HG03460 (cell line): ENCODE data around the gene RAD18.

Source experiments
- ATAC-seq: cut with Tn5 transposase; IDR thresholded peaks from one replicate; pipeline ENCODE4 v1.9.1; 2021; ENCODE audit not compliant: unreplicated experiment

RAD18 gene

DNA sequence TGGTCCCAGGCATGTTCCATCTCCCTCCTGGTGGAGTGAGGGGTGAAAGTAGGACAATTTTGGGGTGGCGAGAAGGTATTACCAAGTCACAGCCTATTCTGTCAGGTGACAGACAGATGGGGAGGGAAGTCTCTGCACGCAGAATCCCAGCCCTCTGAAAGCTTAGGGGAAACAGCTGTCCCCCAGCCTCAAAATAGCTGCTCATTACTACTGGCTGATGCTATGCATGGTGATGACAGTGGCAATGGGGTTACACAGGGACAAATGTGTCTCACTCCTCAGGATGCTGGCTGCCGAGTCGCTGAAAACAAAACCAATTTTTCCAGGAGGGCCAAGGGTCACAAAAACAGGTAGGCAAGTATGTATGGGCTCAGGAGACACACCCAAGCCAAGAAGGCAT lies 125.0 kb downstream of the RAD18 start:
- ATAC-seq, result no peak

DNA sequence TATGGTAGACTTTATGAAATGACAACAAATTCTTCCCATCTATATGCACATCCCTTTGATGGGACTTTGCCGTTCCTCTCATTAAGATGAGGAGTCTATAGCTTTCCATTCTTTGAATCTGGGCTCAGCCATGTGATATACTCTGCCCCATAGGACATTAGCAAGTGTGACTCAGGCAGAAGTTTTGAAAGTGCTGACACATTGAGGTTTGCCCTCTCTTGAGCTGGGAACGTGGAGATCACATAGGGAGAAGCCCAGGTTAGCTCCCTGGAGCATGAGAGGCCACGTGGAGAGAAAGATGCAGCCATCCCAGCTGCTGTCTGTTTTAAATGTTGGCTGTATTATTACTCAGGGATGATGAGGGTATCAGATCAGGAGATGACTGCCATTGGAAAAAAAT lies 126.1 kb downstream of the RAD18 start:
- ATAC-seq, result no peak

DNA sequence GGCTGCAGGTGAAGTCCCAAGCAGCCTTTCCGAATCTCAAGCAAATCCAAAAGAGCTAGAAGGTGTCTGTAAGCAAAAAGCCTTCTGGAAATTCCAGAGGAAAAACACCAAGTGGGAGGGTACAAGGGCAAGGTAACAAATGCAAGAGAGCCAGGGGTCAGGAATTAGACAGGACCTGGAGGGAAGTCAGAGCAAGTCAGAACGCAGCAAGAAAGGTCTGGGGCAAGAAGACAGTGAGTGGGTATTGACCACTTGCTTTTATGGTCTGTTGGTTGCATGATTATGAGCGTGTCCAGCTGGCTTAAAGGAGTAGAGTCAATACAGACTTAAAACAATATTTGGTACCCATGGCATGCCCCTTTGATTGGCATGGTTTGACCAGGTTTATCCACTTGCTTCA lies 127.2 kb downstream of the RAD18 start:
- no peak for ATAC-seq

DNA sequence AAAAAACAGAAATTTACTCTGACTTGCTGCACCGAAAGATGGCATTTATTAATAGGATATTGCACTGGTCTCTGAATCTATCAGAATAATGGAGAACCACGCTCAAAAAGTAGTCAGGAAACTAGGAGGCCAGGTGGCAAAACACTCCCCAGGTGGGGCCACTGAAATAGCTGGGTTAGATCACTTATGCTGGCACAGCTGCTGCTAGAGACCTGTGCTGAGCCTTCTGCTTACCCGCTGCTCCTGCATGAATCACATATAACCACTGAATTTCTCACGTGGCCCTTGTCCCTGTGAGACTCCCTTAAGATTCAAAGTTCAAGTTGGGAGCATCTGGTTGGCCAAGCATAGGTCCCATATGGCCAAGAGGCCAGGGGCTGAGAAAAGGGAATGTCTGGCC lies 127.9 kb downstream of the RAD18 start:
- ATAC-seq, result no peak

DNA sequence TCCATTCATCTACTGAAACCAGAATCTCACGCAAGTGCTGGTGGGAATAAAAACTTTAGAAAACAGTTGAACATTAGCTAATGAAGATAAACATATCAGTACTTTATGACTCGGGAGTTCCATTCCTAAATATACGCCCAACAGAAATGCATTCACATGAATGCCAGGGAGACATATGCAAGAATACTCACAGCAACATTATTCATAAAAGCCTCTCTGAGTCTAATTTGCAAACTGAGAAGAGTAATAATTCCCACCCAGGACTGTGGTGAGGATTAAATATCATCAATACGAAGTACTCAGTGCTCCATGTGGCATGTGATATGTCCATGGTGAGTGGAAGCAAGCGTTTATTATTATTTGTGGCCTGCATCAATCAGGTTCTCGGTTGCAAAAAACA lies 128.3 kb downstream of the RAD18 start:
- no peak for ATAC-seq

DNA sequence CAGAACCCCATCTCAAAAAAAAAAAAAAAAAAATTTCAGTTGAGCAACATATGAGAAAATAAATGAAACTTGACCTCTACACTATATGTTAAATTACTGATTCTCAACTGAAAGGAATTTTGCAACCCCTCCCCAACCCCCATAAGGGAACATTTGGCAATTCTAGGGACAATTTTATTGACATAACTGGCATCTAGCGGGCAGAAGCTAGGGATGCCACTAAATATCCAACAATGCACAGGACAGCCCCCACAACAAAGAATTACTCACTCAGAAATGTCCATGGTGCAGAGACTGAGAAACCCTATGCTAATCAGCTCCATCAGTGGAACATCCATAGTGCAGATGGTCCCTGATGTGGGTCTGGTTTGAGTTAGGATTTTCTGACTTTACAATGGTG lies 135.6 kb downstream of the RAD18 start:
- no peak for ATAC-seq
